GM19035 (cell line): Measurements from ENCODE around the gene KLHL21.

ENCODE experiments used
- ATAC-seq: cut with Tn5 transposase; IDR thresholded peaks from one replicate; pipeline ENCODE4 v1.9.1; 2021; ENCODE audit not compliant: unreplicated experiment

KLHL21 gene

GRCh38 chr1:6554907-6555778 is 47.5 kb downstream of the KLHL21 start, which contains the start of gene TAS1R1:
Gene TAS1R1 (plus strand): TSS chr1:6555307. CDS start chr1:6555374, 67 bp downstream.
- ATAC-seq = no peak

- ATAC-seq = peak; percentile 92
Observed at GRCh38 chr1:6554031-6554906, 48.4 kb downstream of the KLHL21 start, which contains the start of gene NOL9. Gene NOL9 (minus strand): TSS chr1:6554513. CDS start chr1:6554502, 11 bp downstream.

GRCh38 chr1:6547301-6547700 is 55.4 kb downstream of the KLHL21 start:
- no peak for ATAC-seq

- no peak for ATAC-seq
Observed at GRCh38 chr1:6546326-6546725, 56.3 kb downstream of the KLHL21 start.

GRCh38 chr1:6545276-6546112 is 57.2 kb downstream of the KLHL21 start:
- ATAC-seq = no peak

- ATAC-seq = no peak
Observed at GRCh38 chr1:6544831-6545230, 57.8 kb downstream of the KLHL21 start.
